Adrenal gland (tissue), 5 donors: Measurements from ENCODE around the gene COL15A1.

Experiments used
- POLR2A ChIP-seq, 2 donors: fragments of 450-650 bp; IDR thresholded peaks; one replicate each; pipeline ENCODE4 v1.6.1; 2017; ENCODE audit warnings: antibody characterized with exemption in 2 of 2, mild to moderate bottlenecking in 2 of 2, moderate library complexity in 1 of 2
- TF ChIP-seq, protein P1 (sequence below), 6 experiments: fragments of 450-650 bp in 4 of 6; fragments of 200-600 bp in 2 of 6; sonication (generic) in 1 of 6; IDR thresholded peaks; 1 replicate in 5 of 6; 2 replicates in 1 of 6; pipeline versions ENCODE4 v1.5.1 to v1.8.0; 2016 to 2021; ENCODE audit warnings: antibody characterized with exemption in 6 of 6, mild to moderate bottlenecking in 2 of 6, moderate library complexity in 1 of 6
- donor health status: DM: no; HTN: no; CAD: no.

DNA sequence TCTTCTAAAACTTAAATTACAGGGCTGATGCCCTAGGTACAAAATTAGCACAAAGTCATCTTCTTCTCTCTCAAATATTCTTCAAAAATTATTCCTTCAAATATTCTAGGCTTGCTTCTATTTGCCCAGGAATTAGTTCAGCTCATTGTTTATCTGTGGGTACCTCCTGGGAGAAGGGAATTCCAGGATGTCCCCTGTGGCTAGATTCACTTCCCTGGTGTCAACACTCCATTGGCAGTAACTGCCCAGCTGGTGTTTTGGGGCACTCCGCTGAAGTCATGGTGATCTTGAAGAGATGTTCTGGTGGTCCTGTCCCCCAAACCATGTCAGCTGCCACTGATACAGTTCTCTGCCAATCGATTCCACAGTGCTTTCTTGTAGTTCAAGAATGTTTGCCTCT, 135.0 kb downstream of the COL15A1 start:
- TF ChIP-seq, protein P1, sequence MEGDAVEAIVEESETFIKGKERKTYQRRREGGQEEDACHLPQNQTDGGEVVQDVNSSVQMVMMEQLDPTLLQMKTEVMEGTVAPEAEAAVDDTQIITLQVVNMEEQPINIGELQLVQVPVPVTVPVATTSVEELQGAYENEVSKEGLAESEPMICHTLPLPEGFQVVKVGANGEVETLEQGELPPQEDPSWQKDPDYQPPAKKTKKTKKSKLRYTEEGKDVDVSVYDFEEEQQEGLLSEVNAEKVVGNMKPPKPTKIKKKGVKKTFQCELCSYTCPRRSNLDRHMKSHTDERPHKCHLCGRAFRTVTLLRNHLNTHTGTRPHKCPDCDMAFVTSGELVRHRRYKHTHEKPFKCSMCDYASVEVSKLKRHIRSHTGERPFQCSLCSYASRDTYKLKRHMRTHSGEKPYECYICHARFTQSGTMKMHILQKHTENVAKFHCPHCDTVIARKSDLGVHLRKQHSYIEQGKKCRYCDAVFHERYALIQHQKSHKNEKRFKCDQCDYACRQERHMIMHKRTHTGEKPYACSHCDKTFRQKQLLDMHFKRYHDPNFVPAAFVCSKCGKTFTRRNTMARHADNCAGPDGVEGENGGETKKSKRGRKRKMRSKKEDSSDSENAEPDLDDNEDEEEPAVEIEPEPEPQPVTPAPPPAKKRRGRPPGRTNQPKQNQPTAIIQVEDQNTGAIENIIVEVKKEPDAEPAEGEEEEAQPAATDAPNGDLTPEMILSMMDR (IDR thresholded peaks at IDR 0.05): no peak
- no peak for TF ChIP-seq POLR2A (IDR thresholded peaks at IDR 0.05)
